Measurements from ENCODE around the gene RAB7B. TPM values are rescaled to one million over a fixed set of nuclear protein-coding genes. Genes with fewer than 3 reads are reported as not detected.

The RAB7B gene
- total and polyA plus RNA-seq, 2 of the 13 experiments (the other 11 are each of a cell fraction or from before 2014, with no cell fraction given): 0.05 to 0.46 TPM

GRCh38 chr1:206012086-206012859 lies 9.1 kb upstream of the RAB7B start (continued):
- TF ChIP-seq ZNF850 (CRISPR knock-in tag; conservative IDR thresholded peaks at IDR 0.05): no peak
- no peak for TF ChIP-seq TEAD2 (CRISPR knock-in tag; IDR thresholded peaks at IDR 0.05)
- no peak for TF ChIP-seq PHF20 (CRISPR knock-in tag; IDR thresholded peaks at IDR 0.05)
- no peak for TF ChIP-seq HOXA9 (CRISPR knock-in tag; IDR thresholded peaks at IDR 0.05; ENCODE audit: borderline replicate concordance)
- TF ChIP-seq, protein P1, sequence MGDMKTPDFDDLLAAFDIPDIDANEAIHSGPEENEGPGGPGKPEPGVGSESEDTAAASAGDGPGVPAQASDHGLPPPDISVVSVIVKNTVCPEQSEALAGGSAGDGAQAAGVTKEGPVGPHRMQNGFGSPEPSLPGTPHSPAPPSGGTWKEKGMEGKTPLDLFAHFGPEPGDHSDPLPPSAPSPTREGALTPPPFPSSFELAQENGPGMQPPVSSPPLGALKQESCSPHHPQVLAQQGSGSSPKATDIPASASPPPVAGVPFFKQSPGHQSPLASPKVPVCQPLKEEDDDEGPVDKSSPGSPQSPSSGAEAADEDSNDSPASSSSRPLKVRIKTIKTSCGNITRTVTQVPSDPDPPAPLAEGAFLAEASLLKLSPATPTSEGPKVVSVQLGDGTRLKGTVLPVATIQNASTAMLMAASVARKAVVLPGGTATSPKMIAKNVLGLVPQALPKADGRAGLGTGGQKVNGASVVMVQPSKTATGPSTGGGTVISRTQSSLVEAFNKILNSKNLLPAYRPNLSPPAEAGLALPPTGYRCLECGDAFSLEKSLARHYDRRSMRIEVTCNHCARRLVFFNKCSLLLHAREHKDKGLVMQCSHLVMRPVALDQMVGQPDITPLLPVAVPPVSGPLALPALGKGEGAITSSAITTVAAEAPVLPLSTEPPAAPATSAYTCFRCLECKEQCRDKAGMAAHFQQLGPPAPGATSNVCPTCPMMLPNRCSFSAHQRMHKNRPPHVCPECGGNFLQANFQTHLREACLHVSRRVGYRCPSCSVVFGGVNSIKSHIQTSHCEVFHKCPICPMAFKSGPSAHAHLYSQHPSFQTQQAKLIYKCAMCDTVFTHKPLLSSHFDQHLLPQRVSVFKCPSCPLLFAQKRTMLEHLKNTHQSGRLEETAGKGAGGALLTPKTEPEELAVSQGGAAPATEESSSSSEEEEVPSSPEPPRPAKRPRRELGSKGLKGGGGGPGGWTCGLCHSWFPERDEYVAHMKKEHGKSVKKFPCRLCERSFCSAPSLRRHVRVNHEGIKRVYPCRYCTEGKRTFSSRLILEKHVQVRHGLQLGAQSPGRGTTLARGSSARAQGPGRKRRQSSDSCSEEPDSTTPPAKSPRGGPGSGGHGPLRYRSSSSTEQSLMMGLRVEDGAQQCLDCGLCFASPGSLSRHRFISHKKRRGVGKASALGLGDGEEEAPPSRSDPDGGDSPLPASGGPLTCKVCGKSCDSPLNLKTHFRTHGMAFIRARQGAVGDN (CRISPR knock-in tag; IDR thresholded peaks at IDR 0.05): peak; percentile 20
- TF ChIP-seq ATM (IDR thresholded peaks at IDR 0.05; ENCODE audit: borderline replicate concordance): no peak
- no peak for TF ChIP-seq IKZF1 (IDR thresholded peaks at IDR 0.05)
- 0 out of 2 replicates have a peak, but pooled peaks have one; percentile 33 for TF ChIP-seq PATZ1 (CRISPR knock-in tag; IDR thresholded peaks at IDR 0.05)
- no peak for TF ChIP-seq FOXO1 (CRISPR knock-in tag; IDR thresholded peaks at IDR 0.05)
- no peak for TF ChIP-seq FOXA3 (CRISPR knock-in tag; IDR thresholded peaks at IDR 0.05)
- TF ChIP-seq ZNF282 (IDR thresholded peaks at IDR 0.05; ENCODE audit: partially characterized antibody): no peak
- TF ChIP-seq ZNF597 (CRISPR knock-in tag; IDR thresholded peaks at IDR 0.05): no peak
- TF ChIP-seq SIX1 (CRISPR knock-in tag; IDR thresholded peaks at IDR 0.05; ENCODE audit: borderline replicate concordance): no peak
- 0 out of 2 replicates have a peak, but pooled peaks have one; percentile 39 for TF ChIP-seq MAX (IDR thresholded peaks at IDR 0.05)
- no peak for TF ChIP-seq ZNF776 (CRISPR knock-in tag; IDR thresholded peaks at IDR 0.05)
- TF ChIP-seq, protein P2, sequence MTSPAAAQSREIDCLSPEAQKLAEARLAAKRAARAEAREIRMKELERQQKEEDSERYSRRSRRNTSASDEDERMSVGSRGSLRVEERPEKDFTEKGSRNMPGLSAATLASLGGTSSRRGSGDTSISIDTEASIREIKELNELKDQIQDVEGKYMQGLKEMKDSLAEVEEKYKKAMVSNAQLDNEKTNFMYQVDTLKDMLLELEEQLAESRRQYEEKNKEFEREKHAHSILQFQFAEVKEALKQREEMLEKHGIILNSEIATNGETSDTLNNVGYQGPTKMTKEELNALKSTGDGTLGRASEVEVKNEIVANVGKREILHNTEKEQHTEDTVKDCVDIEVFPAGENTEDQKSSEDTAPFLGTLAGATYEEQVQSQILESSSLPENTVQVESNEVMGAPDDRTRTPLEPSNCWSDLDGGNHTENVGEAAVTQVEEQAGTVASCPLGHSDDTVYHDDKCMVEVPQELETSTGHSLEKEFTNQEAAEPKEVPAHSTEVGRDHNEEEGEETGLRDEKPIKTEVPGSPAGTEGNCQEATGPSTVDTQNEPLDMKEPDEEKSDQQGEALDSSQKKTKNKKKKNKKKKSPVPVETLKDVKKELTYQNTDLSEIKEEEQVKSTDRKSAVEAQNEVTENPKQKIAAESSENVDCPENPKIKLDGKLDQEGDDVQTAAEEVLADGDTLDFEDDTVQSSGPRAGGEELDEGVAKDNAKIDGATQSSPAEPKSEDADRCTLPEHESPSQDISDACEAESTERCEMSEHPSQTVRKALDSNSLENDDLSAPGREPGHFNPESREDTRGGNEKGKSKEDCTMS (CRISPR knock-in tag; conservative IDR thresholded peaks at IDR 0.05): no peak
- TF ChIP-seq ZNF33B (CRISPR knock-in tag; IDR thresholded peaks at IDR 0.05): no peak
- no peak for TF ChIP-seq IRF2 (CRISPR knock-in tag; IDR thresholded peaks at IDR 0.05)
- TF ChIP-seq MLLT10 (CRISPR knock-in tag; IDR thresholded peaks at IDR 0.05): no peak
- TF ChIP-seq ZNF558 (CRISPR knock-in tag; IDR thresholded peaks at IDR 0.05; ENCODE audit: borderline replicate concordance): no peak
